ENCODE measurements around the gene ZNF727.

DNA sequence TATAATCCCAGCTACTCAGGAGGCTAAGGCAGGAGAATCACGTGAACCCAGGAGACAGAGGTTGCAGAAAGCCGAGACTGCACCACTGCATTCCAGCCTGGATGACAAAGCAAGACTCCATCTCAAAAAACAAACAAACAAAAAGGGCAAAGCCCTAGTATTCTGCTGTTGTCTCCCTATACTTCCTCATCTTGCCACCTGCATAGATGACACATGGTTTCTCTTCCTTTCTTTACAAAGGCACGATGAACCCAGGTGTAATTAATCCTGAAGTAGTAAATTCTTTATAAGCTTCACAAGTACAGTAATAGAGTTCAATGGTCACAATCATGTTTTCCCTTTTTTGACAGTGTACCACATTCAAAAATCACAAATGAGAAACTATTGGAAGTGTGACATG is 9.8 kb upstream of the ZNF727 start:
- TF ChIP-seq TEAD4 (IDR thresholded peaks at IDR 0.05), result no peak
- TF ChIP-seq, protein P1, sequence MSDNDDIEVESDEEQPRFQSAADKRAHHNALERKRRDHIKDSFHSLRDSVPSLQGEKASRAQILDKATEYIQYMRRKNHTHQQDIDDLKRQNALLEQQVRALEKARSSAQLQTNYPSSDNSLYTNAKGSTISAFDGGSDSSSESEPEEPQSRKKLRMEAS (IDR thresholded peaks at IDR 0.05), result no peak
- TF ChIP-seq, protein P2, sequence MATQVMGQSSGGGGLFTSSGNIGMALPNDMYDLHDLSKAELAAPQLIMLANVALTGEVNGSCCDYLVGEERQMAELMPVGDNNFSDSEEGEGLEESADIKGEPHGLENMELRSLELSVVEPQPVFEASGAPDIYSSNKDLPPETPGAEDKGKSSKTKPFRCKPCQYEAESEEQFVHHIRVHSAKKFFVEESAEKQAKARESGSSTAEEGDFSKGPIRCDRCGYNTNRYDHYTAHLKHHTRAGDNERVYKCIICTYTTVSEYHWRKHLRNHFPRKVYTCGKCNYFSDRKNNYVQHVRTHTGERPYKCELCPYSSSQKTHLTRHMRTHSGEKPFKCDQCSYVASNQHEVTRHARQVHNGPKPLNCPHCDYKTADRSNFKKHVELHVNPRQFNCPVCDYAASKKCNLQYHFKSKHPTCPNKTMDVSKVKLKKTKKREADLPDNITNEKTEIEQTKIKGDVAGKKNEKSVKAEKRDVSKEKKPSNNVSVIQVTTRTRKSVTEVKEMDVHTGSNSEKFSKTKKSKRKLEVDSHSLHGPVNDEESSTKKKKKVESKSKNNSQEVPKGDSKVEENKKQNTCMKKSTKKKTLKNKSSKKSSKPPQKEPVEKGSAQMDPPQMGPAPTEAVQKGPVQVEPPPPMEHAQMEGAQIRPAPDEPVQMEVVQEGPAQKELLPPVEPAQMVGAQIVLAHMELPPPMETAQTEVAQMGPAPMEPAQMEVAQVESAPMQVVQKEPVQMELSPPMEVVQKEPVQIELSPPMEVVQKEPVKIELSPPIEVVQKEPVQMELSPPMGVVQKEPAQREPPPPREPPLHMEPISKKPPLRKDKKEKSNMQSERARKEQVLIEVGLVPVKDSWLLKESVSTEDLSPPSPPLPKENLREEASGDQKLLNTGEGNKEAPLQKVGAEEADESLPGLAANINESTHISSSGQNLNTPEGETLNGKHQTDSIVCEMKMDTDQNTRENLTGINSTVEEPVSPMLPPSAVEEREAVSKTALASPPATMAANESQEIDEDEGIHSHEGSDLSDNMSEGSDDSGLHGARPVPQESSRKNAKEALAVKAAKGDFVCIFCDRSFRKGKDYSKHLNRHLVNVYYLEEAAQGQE (IDR thresholded peaks at IDR 0.05; ENCODE audit: low read depth), result no peak
- no peak for TF ChIP-seq TCF12 (IDR thresholded peaks at IDR 0.05; ENCODE audit: low read depth)
- TF ChIP-seq CREB1 (IDR thresholded peaks at IDR 0.05; ENCODE audit: low read depth), result no peak
- no peak for TF ChIP-seq RAD21 (IDR thresholded peaks at IDR 0.05; ENCODE audit: low read depth)
- no peak for TF ChIP-seq TAF1 (IDR thresholded peaks at IDR 0.05; ENCODE audit: low read depth)
- TF ChIP-seq EP300 (IDR thresholded peaks at IDR 0.05; ENCODE audit: borderline replicate concordance), result no peak
- no peak for TF ChIP-seq FOXM1 (IDR thresholded peaks at IDR 0.05; ENCODE audit: borderline replicate concordance, low read depth)
- TF ChIP-seq CEBPB (IDR thresholded peaks at IDR 0.05), result no peak
